Activated T-cell treated with anti-CD3 and anti-CD28 coated beads for 48 hours (primary cell): Measurements from ENCODE around the gene HOXA1.

ENCODE experiments used
- DNase-seq: peaks from one replicate; pipeline ENCODE4 v3.0.0-alpha.2; 2020; ENCODE audit warnings: low read depth

The HOXA1 gene

GRCh38 chr7:27095897-27096767 lies at the start of gene HOXA1:
HOXA1 (minus strand) TSS chr7:27096000; CDS start chr7:27095912, 88 bp downstream.
- DNase-seq: peak; percentile 68

- DNase-seq: no peak
Measured at GRCh38 chr7:27145165-27145913, 49.5 kb upstream of the HOXA1 start.

GRCh38 chr7:27144781-27145164 lies 49.0 kb upstream of the HOXA1 start:
- no peak for DNase-seq

GRCh38 chr7:27143950-27144780 lies 48.4 kb upstream of the HOXA1 start:
- no peak for DNase-seq

- no peak for DNase-seq
Measured at GRCh38 chr7:27143023-27143949, 47.5 kb upstream of the HOXA1 start, which contains the start of gene HOXA5. HOXA5 (minus strand) TSS chr7:27143681; CDS start chr7:27143607, 74 bp downstream.

- no peak for DNase-seq
Measured at GRCh38 chr7:27142580-27143022, 46.8 kb upstream of the HOXA1 start.

GRCh38 chr7:27141923-27142579 lies 46.3 kb upstream of the HOXA1 start:
- no peak for DNase-seq

- DNase-seq: no peak
Measured at GRCh38 chr7:27141137-27141922, 45.5 kb upstream of the HOXA1 start.

GRCh38 chr7:27140126-27140857 lies 44.5 kb upstream of the HOXA1 start:
- DNase-seq: no peak

- DNase-seq: no peak
Measured at GRCh38 chr7:27139334-27140125, 43.7 kb upstream of the HOXA1 start.

- DNase-seq: no peak
Measured at GRCh38 chr7:27138985-27139333, 43.2 kb upstream of the HOXA1 start.

GRCh38 chr7:27138472-27138871 lies 42.7 kb upstream of the HOXA1 start:
- no peak for DNase-seq

GRCh38 chr7:27137640-27138315 lies 42.0 kb upstream of the HOXA1 start:
- no peak for DNase-seq

- DNase-seq: no peak
Measured at GRCh38 chr7:27134392-27134791, 38.6 kb upstream of the HOXA1 start.

GRCh38 chr7:27133409-27134231 lies 37.8 kb upstream of the HOXA1 start:
- no peak for DNase-seq

- no peak for DNase-seq
Measured at GRCh38 chr7:27132978-27133377, 37.2 kb upstream of the HOXA1 start.

- no peak for DNase-seq
Measured at GRCh38 chr7:27132214-27132613, 36.4 kb upstream of the HOXA1 start.
